ENCODE data around the gene LAMA3. TPM values are rescaled to one million over a fixed set of nuclear protein-coding genes. Genes with fewer than 3 reads are reported as not detected.

LAMA3 gene
- total RNA-seq, 1 experiment from 2014 or later = 207 TPM

- intact Hi-C loops (cut with micrococcal nuclease; ENCODE audit: unreplicated experiment) = no loop called here
- CTCF ChIA-PET = interaction anchor here (0.6 kb wide), 1 partner anchor 11 kb away, joined by 3 read pairs; no protein-coding TSS in a partner anchor
- Mint-ChIP-seq H3K27ac (ENCODE audit: unreplicated experiment) (no peak overlapping the region), H3K27me3 (ENCODE audit: unreplicated experiment) (peaks cover 12% of the 10 kb centered on the region), H3K4me1 (ENCODE audit: low read depth, unreplicated experiment) (peaks cover 17% of the 10 kb centered on the region), H3K9me3 (ENCODE audit: low read depth, unreplicated experiment) (peaks cover 9% of the 10 kb centered on the region), H3K36me3 (ENCODE audit: insufficient read depth, unreplicated experiment) (no peaks in the 10 kb centered on the region), H3K4me3 (ENCODE audit: low read depth, unreplicated experiment) (no peak overlapping the region)
- BruUV-seq (replicated peaks) = no TSS peak
- no peak for TF ChIP-seq CTCF (IDR thresholded peaks at IDR 0.05; ENCODE audit: unreplicated experiment)
- DNase-seq = no peak
Measured at GRCh38 chr18:23981369-23981980, 292.2 kb downstream of the LAMA3 start.

- Mint-ChIP-seq H3K4me3 (ENCODE audit: low read depth, unreplicated experiment) (peak overlapping the region; percentile 55), H3K27ac (ENCODE audit: unreplicated experiment) (peak overlapping the region; percentile 19), H3K36me3 (ENCODE audit: insufficient read depth, unreplicated experiment) (no peaks in the 10 kb centered on the region), H3K4me1 (ENCODE audit: low read depth, unreplicated experiment) (peaks cover 27% of the 10 kb centered on the region), H3K9me3 (ENCODE audit: low read depth, unreplicated experiment) (peaks cover 6% of the 10 kb centered on the region), H3K27me3 (ENCODE audit: unreplicated experiment) (peaks cover 3% of the 10 kb centered on the region)
- no TSS peak for BruUV-seq (replicated peaks)
- intact Hi-C loops (cut with micrococcal nuclease; ENCODE audit: unreplicated experiment) = no loop called here
- peak; percentile 53 for DNase-seq
- CTCF ChIA-PET = no interaction called here
- TF ChIP-seq CTCF (IDR thresholded peaks at IDR 0.05; ENCODE audit: unreplicated experiment) = no peak
Measured at GRCh38 chr18:23982155-23983079, 293.2 kb downstream of the LAMA3 start.

- intact Hi-C loops (cut with micrococcal nuclease; ENCODE audit: unreplicated experiment) = no loop called here
- no peak overlapping the region for H3K27ac Mint-ChIP-seq (ENCODE audit: unreplicated experiment)
- peaks cover 29% of the 10 kb centered on the region for H3K4me1 Mint-ChIP-seq (ENCODE audit: low read depth, unreplicated experiment)
- no peak for DNase-seq
- H3K4me3 Mint-ChIP-seq (ENCODE audit: low read depth, unreplicated experiment) = peak overlapping the region; percentile 55
- no peak for TF ChIP-seq CTCF (IDR thresholded peaks at IDR 0.05; ENCODE audit: unreplicated experiment)
- no peaks in the 10 kb centered on the region for H3K27me3 Mint-ChIP-seq (ENCODE audit: unreplicated experiment)
- no TSS peak for BruUV-seq (replicated peaks)
- peaks cover 6% of the 10 kb centered on the region for H3K9me3 Mint-ChIP-seq (ENCODE audit: low read depth, unreplicated experiment)
- CTCF ChIA-PET = no interaction called here
- no peaks in the 10 kb centered on the region for H3K36me3 Mint-ChIP-seq (ENCODE audit: insufficient read depth, unreplicated experiment)
Measured at GRCh38 chr18:23983112-23983511, 293.9 kb downstream of the LAMA3 start.

- intact Hi-C loops (cut with micrococcal nuclease; ENCODE audit: unreplicated experiment) = no loop called here
- TF ChIP-seq CTCF (IDR thresholded peaks at IDR 0.05; ENCODE audit: unreplicated experiment) = no peak
- Mint-ChIP-seq H3K4me1 (ENCODE audit: low read depth, unreplicated experiment) (peaks cover 26% of the 10 kb centered on the region), H3K4me3 (ENCODE audit: low read depth, unreplicated experiment) (no peak overlapping the region), H3K36me3 (ENCODE audit: insufficient read depth, unreplicated experiment) (no peaks in the 10 kb centered on the region), H3K27me3 (ENCODE audit: unreplicated experiment) (no peaks in the 10 kb centered on the region), H3K9me3 (ENCODE audit: low read depth, unreplicated experiment) (peaks cover 6% of the 10 kb centered on the region), H3K27ac (ENCODE audit: unreplicated experiment) (no peak overlapping the region)
- DNase-seq = no peak
- BruUV-seq (replicated peaks) = no TSS peak
- CTCF ChIA-PET = interaction anchor here (1.3 kb wide), 1 partner anchor 9 kb away, joined by 4 read pairs; no protein-coding TSS in a partner anchor
Measured at GRCh38 chr18:23986600-23987359, 297.5 kb downstream of the LAMA3 start.
